ENCODE results near the gene LRTM2.
"Not testable (repeated sequence)": the region's sequence is repeated elsewhere in the genome, so short reads cannot be mapped to it uniquely, and the experiment has no call there.

Gene LRTM2

GRCh38 chr12:1811281-1811947 is 9.0 kb upstream of the LRTM2 start:
- no peak for DNase-seq (ENCODE audit: low spot score)

DNA sequence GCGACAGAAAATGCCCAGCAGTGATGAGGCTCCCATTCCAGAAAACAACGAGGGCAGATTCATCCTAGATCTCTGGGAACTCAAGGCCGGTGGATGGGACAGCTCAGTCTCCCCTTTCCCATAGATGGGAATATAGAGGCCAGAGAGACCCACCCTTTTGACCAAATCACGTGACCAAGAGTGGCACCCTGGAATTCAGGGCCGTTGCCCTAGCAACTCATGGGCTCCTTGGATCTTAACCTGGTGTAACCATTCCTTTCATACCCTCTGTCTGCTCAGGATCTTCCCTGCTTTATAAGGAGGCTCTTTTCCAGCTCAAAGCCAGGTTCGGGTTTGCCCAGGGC is 8.4 kb upstream of the LRTM2 start:
- DNase-seq (ENCODE audit: low spot score) = no peak

- DNase-seq (ENCODE audit: low spot score) = peak; percentile 53
These were observed 7.6 kb upstream of the LRTM2 start for GRCh38 chr12:1812650-1813302.

DNA sequence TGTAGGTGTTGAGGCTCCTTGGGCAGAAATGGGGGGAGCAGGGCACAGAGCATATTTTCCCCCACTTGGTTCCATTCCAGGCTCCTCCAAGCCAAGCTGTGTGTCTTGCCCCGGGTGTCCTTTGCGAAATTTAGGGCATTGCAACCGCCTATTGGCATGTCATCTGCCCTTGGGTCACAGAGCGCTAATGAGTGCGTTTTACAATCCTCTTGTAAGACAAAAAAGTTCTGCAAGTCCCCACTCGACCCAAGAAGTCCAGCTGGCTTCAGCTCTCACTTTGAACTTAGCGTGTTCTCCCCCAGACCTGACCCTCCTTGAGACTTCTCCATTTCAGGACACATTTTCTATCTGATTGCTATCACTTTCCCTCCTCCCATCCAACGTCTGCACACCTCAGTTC is 6.1 kb upstream of the LRTM2 start:
- no peak for DNase-seq (ENCODE audit: low spot score)

DNA sequence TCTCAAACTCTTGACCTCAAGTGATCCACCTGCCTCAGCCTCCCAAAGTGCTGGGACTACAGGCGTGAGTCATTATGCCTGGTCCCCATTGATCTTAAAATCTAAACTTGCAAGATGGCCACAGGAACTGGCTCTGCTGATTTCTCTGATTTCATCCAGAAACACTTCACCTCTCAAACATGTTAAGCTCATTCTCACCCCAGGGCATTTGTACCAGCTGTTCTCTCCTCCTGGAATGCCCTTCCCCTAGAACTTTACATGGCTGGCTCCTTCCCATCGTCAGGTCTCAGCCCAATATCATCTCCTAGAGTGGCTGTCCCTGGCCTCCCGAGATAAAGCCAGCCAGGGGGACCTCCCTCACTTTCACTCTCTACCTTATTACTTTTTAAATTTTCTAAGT is 5.3 kb upstream of the LRTM2 start:
- DNase-seq (ENCODE audit: low spot score) = no peak

- no peak for DNase-seq (ENCODE audit: low spot score)
These were observed 4.3 kb upstream of the LRTM2 start for GRCh38 chr12:1815814-1816729.

GRCh38 chr12:1816730-1817348 is 3.5 kb upstream of the LRTM2 start:
- no peak for DNase-seq (ENCODE audit: low spot score)

DNA sequence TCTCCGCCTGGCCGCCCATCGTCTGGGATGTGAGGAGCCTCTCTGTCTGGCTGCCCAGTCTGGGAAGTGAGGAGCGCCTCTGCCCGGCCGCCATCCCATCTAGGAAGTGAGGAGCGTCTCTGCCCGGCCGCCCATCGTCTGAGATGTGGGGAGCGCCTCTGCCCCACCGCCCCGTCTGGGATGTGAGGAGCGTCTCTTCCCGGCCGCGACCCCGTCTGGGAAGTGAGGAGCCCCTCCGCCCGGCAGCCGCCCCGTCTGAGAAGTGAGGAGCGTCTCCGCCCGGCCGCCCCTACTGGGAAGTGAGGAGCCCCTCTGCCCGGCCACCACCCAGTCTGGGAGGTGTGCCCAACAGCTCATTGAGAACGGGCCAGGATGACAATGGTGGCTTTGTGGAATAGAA is 2.4 kb upstream of the LRTM2 start:
- not testable (repeated sequence) for DNase-seq (ENCODE audit: low spot score)

DNA sequence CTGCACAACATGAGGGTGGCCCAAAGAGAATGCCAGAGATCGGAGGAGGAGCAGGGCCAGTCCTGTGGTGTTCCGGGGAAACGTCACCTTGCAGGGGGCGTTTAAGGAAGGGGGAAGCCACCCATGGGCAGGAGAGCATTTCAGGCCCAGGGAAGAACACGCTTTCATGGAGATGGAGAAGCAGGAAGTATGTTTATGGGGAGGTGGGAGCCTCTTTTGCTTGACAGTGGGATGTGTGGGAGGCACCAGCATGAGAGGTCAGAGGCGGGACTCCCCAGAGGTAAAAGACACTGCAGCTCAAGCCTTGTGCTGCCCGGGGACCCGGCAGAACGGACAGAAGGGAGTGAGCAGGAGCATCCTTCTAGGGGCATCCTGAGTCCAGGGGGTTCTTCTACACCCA is 1.3 kb upstream of the LRTM2 start:
- DNase-seq (ENCODE audit: low spot score) = no peak

- no peak for DNase-seq (ENCODE audit: low spot score)
These were observed 794 bp upstream of the LRTM2 start for GRCh38 chr12:1819571-1819970.

GRCh38 chr12:1820896-1821291 is 529 bp downstream of the LRTM2 start:
- DNase-seq (ENCODE audit: low spot score) = no peak

DNA sequence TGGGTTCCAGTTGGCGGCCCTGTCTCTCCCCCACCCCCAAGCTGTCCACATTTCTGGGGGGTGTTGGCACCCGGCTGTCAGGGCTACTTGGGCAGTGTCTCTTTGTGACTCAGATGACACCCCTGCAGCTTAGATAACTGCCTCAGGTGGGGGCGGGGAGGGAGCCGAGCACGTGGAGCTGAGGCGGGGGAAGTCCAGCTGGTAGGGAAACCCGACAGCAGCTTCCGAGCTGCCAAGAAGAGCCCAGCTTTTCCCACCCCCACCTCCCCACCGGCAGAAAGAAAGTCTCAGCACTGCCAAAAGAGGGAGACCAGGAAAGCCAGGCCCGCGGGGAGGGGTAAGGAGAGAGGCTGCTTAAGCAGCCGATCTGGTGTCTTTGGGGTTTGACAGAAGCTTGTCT is 1.4 kb downstream of the LRTM2 start:
- DNase-seq (ENCODE audit: low spot score) = no peak

GRCh38 chr12:1822699-1823098 is 2.3 kb downstream of the LRTM2 start:
- DNase-seq (ENCODE audit: low spot score) = no peak

GRCh38 chr12:1823237-1823636 is 2.9 kb downstream of the LRTM2 start:
- DNase-seq (ENCODE audit: low spot score) = no peak

GRCh38 chr12:1825382-1826102 is 5.2 kb downstream of the LRTM2 start:
- no peak for DNase-seq (ENCODE audit: low spot score)

DNA sequence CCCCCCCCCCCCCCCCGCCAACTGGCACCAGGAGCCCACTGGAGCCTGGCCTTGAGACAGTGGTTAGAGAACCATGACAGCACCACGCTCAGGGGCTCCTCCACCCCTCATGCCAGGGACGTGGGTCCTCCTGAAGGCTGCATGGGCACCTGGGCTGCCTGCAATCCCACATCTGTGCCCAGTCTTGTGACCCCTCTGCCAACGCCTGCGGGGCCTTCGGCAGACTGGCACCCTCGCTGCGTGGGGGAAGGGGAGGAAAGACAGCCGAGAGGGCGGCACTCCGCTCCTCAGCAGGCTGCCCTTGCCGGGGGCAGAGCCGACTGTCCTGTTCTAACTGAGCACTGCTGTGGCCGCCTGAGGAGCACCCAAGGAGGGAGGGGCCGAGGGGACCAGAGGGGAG is 6.0 kb downstream of the LRTM2 start:
- DNase-seq (ENCODE audit: low spot score) = no peak

GRCh38 chr12:1826867-1827705 is 6.7 kb downstream of the LRTM2 start:
- no peak for DNase-seq (ENCODE audit: low spot score)

- no peak for DNase-seq (ENCODE audit: low spot score)
These were observed 7.8 kb downstream of the LRTM2 start for GRCh38 chr12:1827826-1828805.

- DNase-seq (ENCODE audit: low spot score) = no peak
These were observed 8.5 kb downstream of the LRTM2 start for GRCh38 chr12:1828856-1829255.
